MM.1S (cell line): ENCODE measurements around the gene TMX1.

ENCODE experiments used
- CTCF ChIP-seq: fragments of 300-600 bp; sonication (generic); IDR thresholded peaks from 2 replicates; pipeline ENCODE4 v1.5.1; 2016; ENCODE audit warnings: antibody characterized with exemption, low read length, mixed read lengths
- EZH2 ChIP-seq: fragments of 300-600 bp; sonication (generic); optimal IDR thresholded peaks from 2 replicates; pipeline ENCODE3; 2017; ENCODE audit warnings: low read depth, mild to moderate bottlenecking, antibody characterized with exemption, low read length, mixed read lengths
- EZH2phosphoT487 ChIP-seq: fragments of 300-600 bp; sonication (generic); IDR thresholded peaks from 2 replicates; pipeline ENCODE4 v1.6.1; 2018; ENCODE audit warnings: antibody characterized with exemption, low read length

- TF ChIP-seq EZH2 (no peak), CTCF (peak; percentile 47), EZH2phosphoT487 (no peak)
Measured at GRCh38 chr14:51219473-51220448, 20.3 kb upstream of the TMX1 start.
